IPS-18a (cell line): ENCODE results near the gene ZNF594.
"Not testable (repeated sequence)": the region's sequence is repeated elsewhere in the genome, so short reads cannot be mapped to it uniquely, and the experiment has no call there.

Experiments used
- H3K27ac ChIP-seq: one replicate; pipeline ENCODE4 v1.5.1; 2013; ENCODE audit warnings: low read length
- H3K27me3 ChIP-seq: one replicate; pipeline ENCODE4 v1.6.1; 2013; ENCODE audit warnings: mild to moderate bottlenecking, low read length; ENCODE audit not compliant: control insufficient read depth, insufficient read depth
- H3K36me3 ChIP-seq: one replicate; pipeline ENCODE4 v1.6.1; 2013; ENCODE audit warnings: low read depth, low read length; ENCODE audit not compliant: control insufficient read depth
- H3K4me1 ChIP-seq: one replicate; pipeline ENCODE4 v1.6.1; 2013; ENCODE audit warnings: low read depth, low read length; ENCODE audit not compliant: control insufficient read depth
- H3K4me3 ChIP-seq: one replicate; pipeline ENCODE4 v1.5.1; 2013; ENCODE audit warnings: low read length
- H3K9ac ChIP-seq: one replicate; pipeline ENCODE4 v1.6.1; 2013; ENCODE audit warnings: mild to moderate bottlenecking, low read length, moderate library complexity
- H3K9me3 ChIP-seq: one replicate; pipeline ENCODE4 v1.6.1; 2013; ENCODE audit warnings: low read depth, low read length; ENCODE audit not compliant: control insufficient read depth

The ZNF594 gene

GRCh38 chr17:5194346-5194745 is 2.7 kb upstream of the ZNF594 start:
- peaks cover 11% of the 10 kb centered on the region for H3K9me3 ChIP-seq
- H3K9ac ChIP-seq = no peak overlapping the region
- H3K4me3 ChIP-seq = no peak overlapping the region
- H3K36me3 ChIP-seq = peaks cover 3% of the 10 kb centered on the region
- no peak overlapping the region for H3K27ac ChIP-seq
- H3K27me3 ChIP-seq = no peaks in the 10 kb centered on the region
- peaks cover 5% of the 10 kb centered on the region for H3K4me1 ChIP-seq

- no peaks in the 10 kb centered on the region for H3K27me3 ChIP-seq
- no peak overlapping the region for H3K4me3 ChIP-seq
- H3K27ac ChIP-seq = no peak overlapping the region
- no peak overlapping the region for H3K9ac ChIP-seq
- peaks cover 95% of the 10 kb centered on the region for H3K9me3 ChIP-seq
- H3K4me1 ChIP-seq = no peaks in the 10 kb centered on the region
- peaks cover 12% of the 10 kb centered on the region for H3K36me3 ChIP-seq
These were observed 7.4 kb downstream of the ZNF594 start for GRCh38 chr17:5184288-5184687.

GRCh38 chr17:5183410-5183793 is 8.3 kb downstream of the ZNF594 start:
- H3K9ac ChIP-seq = no peak overlapping the region
- no peaks in the 10 kb centered on the region for H3K4me1 ChIP-seq
- H3K36me3 ChIP-seq = peaks cover 12% of the 10 kb centered on the region
- H3K27ac ChIP-seq = no peak overlapping the region
- H3K4me3 ChIP-seq = no peak overlapping the region
- H3K27me3 ChIP-seq = no peaks in the 10 kb centered on the region
- H3K9me3 ChIP-seq = peaks cover 99% of the 10 kb centered on the region

- Histone ChIP-seq H3K9me3 (peaks cover 98% of the 10 kb centered on the region), H3K4me1 (no peaks in the 10 kb centered on the region), H3K27me3 (no peaks in the 10 kb centered on the region), H3K9ac (no peak overlapping the region), H3K36me3 (peaks cover 12% of the 10 kb centered on the region), H3K27ac (no peak overlapping the region), H3K4me3 (no peak overlapping the region)
These were observed 8.9 kb downstream of the ZNF594 start for GRCh38 chr17:5182597-5183409.

- H3K27ac ChIP-seq = no peak overlapping the region
- peaks cover 12% of the 10 kb centered on the region for H3K36me3 ChIP-seq
- peaks cover 94% of the 10 kb centered on the region for H3K9me3 ChIP-seq
- H3K4me3 ChIP-seq = no peak overlapping the region
- H3K27me3 ChIP-seq = no peaks in the 10 kb centered on the region
- no peaks in the 10 kb centered on the region for H3K4me1 ChIP-seq
- H3K9ac ChIP-seq = no peak overlapping the region
These were observed 10.0 kb downstream of the ZNF594 start for GRCh38 chr17:5181509-5182305.

- no peaks in the 10 kb centered on the region for H3K27me3 ChIP-seq
- no peaks in the 10 kb centered on the region for H3K4me1 ChIP-seq
- H3K4me3 ChIP-seq = no peak overlapping the region
- H3K36me3 ChIP-seq = peaks cover 15% of the 10 kb centered on the region
- no peak overlapping the region for H3K9ac ChIP-seq
- no peak overlapping the region for H3K27ac ChIP-seq
- H3K9me3 ChIP-seq = peaks cover 79% of the 10 kb centered on the region
These were observed 12.7 kb downstream of the ZNF594 start for GRCh38 chr17:5179003-5179402.

- H3K27me3 ChIP-seq, H3K4me1 ChIP-seq: not testable (repeated sequence)
- peaks cover 39% of the 10 kb centered on the region for H3K9me3 ChIP-seq
These were observed 16.6 kb downstream of the ZNF594 start for GRCh38 chr17:5175027-5175426.

GRCh38 chr17:5165791-5166564 is 25.7 kb downstream of the ZNF594 start:
- H3K4me1 ChIP-seq, H3K4me3 ChIP-seq, H3K9ac ChIP-seq, H3K27me3 ChIP-seq, H3K36me3 ChIP-seq, H3K9me3 ChIP-seq, H3K27ac ChIP-seq: not testable (repeated sequence)

More at GRCh38 chr17:5175027-5175426, 16.6 kb downstream of the ZNF594 start:
- not testable (repeated sequence) for H3K9ac ChIP-seq, H3K27ac ChIP-seq, H3K4me3 ChIP-seq, H3K36me3 ChIP-seq

GRCh38 chr17:5164436-5164835 is 27.2 kb downstream of the ZNF594 start:
- Histone ChIP-seq H3K4me1 (no peaks in the 10 kb centered on the region), H3K9me3 (no peaks in the 10 kb centered on the region), H3K4me3 (no peak overlapping the region), H3K27ac (no peak overlapping the region), H3K36me3 (no peaks in the 10 kb centered on the region), H3K27me3 (no peaks in the 10 kb centered on the region), H3K9ac (no peak overlapping the region)

GRCh38 chr17:5161793-5162192 is 29.9 kb downstream of the ZNF594 start:
- not testable (repeated sequence) for H3K4me3 ChIP-seq, H3K9me3 ChIP-seq, H3K27me3 ChIP-seq, H3K27ac ChIP-seq, H3K9ac ChIP-seq, H3K36me3 ChIP-seq, H3K4me1 ChIP-seq

GRCh38 chr17:5160702-5161101 is 31.0 kb downstream of the ZNF594 start:
- H3K27ac ChIP-seq, H3K4me3 ChIP-seq, H3K9me3 ChIP-seq, H3K4me1 ChIP-seq, H3K9ac ChIP-seq, H3K27me3 ChIP-seq, H3K36me3 ChIP-seq: not testable (repeated sequence)
